ENCODE results near the gene PLEKHG5.
"Not testable (repeated sequence)": the region's sequence is repeated elsewhere in the genome, so short reads cannot be mapped to it uniquely, and the experiment has no call there.

Gene PLEKHG5

GRCh38 chr1:6495540-6496364 lies 4.3 kb upstream of the PLEKHG5 start:
- DNase-seq, result no peak

DNA sequence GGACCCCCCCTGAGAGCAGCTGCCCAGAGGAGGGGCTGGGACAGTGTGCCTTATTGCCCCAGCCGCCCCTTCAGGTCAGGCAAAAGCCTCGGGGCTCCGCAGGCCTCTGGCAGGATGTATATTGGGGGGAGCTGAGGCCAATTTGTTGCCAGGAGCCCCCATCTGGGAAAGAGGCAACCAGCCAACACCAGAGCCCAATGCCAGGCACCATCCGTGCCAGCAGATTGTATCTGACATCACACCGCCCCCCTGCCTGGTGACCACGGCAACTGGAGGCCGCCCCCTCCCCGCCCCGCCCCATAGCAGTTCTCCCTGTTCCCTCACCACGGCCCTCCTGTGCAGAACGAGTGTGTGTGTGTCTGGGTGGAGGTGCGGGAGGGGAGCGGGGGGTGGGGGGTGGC lies 3.6 kb upstream of the PLEKHG5 start:
- DNase-seq, result no peak

GRCh38 chr1:6494627-6495026 lies 3.2 kb upstream of the PLEKHG5 start:
- no peak for DNase-seq

DNA sequence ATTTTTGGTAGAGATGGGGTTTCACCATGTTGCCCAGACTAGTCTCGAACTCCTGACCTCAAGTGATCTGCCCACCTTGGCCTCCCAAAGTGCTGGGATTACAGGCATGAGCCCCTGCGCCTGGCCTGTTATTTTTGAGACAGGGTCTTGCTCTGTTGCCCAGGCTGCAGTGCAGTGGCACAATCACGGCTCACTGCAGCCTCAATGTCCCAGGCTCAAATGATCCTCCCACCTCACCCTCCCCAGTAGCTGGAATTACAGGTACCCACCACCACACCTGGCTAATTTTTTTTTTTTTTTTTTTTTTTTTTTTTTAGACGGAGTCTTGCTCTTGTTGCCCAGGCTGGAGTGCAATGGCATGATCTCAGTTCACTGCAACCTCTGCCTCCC lies 2.4 kb upstream of the PLEKHG5 start:
- DNase-seq, result not testable (repeated sequence)

GRCh38 chr1:6491966-6492365 lies 499 bp upstream of the PLEKHG5 start:
- DNase-seq, result no peak

DNA sequence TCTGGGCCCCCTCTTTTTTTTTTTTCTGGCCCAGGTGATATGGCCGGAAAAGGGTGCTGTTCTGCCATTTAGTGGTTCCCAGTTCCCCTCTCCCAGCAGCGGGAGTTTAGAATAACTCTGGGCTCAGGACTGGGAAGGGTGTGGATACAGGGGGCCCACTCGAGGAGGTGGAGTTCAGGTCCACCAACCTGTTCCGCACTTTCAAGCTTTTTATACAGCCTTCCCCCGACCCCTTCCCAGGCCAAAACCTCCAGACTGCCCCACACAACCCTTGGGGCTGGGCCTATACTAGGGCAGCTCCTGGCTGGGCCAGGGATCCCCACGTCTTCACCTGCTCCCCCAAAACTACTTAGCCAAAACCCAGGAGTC lies 402 bp downstream of the PLEKHG5 start:
- DNase-seq, result no peak

GRCh38 chr1:6490181-6491080 lies 1.0 kb downstream of the PLEKHG5 start:
- peak; percentile 84 for DNase-seq

- DNase-seq, result peak; percentile 93
Observed at GRCh38 chr1:6489799-6490180, 1.7 kb downstream of the PLEKHG5 start.

GRCh38 chr1:6489383-6489765 lies 2.1 kb downstream of the PLEKHG5 start:
- DNase-seq, result no peak

DNA sequence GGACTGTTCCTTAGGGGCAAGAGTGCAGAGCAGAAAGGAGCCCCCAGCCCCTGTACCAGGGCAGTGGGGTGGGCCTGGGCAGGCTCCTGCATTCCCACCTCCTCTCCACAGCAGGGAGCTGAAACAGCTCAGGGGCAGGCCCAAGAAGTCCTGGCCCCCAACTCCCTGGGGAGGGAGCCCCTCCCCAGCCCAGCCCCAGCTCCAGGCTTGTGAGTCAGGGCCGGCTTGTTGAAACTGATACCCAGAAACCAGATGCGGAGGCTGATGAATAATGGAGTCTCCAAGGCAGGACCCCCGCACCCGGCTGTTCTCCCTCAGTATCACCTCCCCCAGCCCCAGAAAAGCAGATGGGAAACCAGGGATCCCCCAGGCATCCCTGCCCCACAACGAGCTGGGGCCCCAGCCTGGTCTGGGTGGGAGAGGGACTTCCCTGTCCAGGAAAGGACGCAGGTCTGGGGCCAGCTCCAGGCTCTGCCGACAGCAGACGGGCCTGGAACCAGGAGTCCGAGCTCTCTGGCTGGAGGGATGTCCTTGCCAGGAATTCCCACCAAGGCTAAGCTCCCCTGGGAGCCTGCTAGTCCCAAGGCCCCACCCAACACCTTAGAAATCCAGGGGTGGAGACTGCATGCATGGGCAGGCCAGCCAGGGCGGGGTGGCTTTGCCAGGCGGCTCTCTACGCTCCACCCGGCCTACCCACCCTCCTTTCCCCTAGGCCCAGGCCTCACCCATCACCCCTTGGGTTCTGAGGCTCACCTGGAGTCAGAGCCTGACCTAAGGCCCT lies 2.7 kb downstream of the PLEKHG5 start:
- no peak for DNase-seq

GRCh38 chr1:6487804-6488484 lies 3.5 kb downstream of the PLEKHG5 start:
- no peak for DNase-seq

DNA sequence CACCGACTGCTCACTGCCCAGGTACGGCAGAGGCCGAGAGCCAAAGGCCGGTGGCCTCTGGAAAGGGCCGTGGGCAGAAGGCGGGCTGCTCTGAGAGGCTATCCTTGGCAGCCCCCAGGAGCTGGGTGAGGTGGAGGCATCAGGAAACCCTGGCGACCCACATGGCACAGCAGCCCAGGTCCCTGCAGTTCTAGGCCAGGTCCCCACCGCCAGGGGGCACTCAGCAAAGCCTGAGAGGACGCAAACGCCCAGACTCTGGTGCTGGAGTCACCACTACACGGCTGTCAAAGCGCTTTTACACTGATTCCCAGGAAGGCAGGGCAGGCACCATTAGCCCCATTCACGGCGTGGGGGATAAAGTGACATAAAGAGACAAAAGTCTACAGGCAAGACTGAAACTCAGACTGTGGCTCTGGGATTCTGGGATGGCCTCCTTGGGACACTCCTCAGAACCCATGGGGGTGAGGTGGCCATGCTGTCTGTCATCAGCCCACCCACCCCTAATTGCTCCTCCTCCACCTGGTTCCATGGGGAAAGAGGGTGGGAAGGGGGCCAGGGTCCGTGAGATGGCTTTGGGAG lies 4.9 kb downstream of the PLEKHG5 start:
- DNase-seq, result peak; percentile 95

- no peak for DNase-seq
Observed at GRCh38 chr1:6485168-6486101, 6.0 kb downstream of the PLEKHG5 start.

- no peak for DNase-seq
Observed at GRCh38 chr1:6484826-6485167, 6.7 kb downstream of the PLEKHG5 start.

- DNase-seq, result no peak
Observed at GRCh38 chr1:6483761-6484117, 7.7 kb downstream of the PLEKHG5 start.

GRCh38 chr1:6483017-6483760 lies 8.3 kb downstream of the PLEKHG5 start:
- no peak for DNase-seq

DNA sequence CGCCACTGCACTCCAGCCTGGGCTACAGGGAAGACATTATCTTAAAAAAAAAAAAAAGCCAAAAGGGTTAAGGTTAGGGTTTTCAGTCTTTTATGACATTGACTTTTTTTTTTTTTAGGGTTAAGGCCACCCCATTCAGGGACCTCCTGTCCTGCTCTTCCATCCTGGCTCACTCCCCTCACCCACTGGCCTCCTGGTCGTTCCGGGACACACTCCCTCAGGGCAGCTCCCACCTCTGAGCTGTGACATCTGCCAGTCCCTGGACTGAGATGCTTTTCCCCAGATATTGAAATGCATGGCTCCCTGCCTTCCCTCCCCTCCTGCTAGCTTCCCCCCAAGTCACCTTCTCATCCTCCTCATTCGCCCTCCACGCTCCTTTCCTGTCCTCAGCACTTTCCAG lies 9.6 kb downstream of the PLEKHG5 start:
- no peak for DNase-seq

DNA sequence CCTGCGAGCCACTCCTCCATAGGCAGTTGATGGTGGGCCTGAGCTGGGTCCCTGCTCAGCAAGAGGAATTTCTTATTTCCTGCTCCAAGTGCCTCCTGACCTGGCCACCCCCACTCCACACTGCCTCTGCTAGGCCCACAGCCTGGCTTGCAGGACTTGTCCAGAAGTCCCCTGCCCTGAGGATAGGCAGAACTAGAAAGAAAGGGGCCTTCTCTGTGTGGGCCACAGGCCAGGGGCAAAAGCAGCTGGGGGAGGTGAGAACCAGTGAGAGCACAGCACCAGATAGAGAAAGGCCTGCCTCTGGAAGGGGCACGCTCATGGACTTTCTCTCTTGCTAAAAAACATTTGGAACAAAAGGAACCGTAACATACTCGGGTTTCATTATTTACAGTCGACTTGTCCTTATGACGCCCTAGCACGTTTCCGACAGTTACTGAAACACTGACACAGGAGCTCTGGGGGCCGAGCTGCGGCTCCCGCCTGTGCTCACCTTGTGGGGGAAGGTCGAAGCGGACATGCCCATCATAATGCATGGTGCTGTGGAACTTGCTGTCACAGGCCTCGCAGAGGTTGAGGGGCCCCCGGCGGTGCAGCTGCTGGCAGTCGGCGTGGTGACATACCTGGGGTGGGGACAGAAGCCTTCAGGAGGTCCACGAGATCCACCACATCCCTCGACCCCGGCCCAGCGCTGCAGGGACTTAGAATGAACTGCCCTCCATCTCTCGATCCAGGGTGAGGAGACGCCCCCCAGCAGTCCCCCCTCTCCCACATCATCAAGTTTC lies 14.2 kb downstream of the PLEKHG5 start:
- DNase-seq, result no peak

- no peak for DNase-seq
Observed at GRCh38 chr1:6476483-6476882, 15.0 kb downstream of the PLEKHG5 start.

Measured in activated effector memory CD4-positive, alpha-beta T cell treated with anti-CD3 and anti-CD28 coated beads, Interleukin-2, amount 50 U/mL, for 16 hours (primary cell).